Trophoblast cell (in vitro differentiated cells and primary cell): Measurements from ENCODE around the gene ABHD14A.

ENCODE experiments used
- DNase-seq, 2 donors: peaks; one replicate each; pipeline ENCODE4 v3.0.0-alpha.2; 2016
- H2AFZ ChIP-seq: 2 replicates; pipeline ENCODE4 v1.6.1; 2013; ENCODE audit warnings: low read length, moderate library complexity, mild to moderate bottlenecking; ENCODE audit not compliant: insufficient read depth, poor library complexity
- H2AK5ac ChIP-seq: 2 replicates; pipeline ENCODE4 v1.6.1; 2013; ENCODE audit warnings: mild to moderate bottlenecking, low read length
- H2BK120ac ChIP-seq: 2 replicates; pipeline ENCODE4 v1.6.1; 2013; ENCODE audit warnings: low read length, mild to moderate bottlenecking, moderate library complexity; ENCODE audit not compliant: insufficient read depth, poor library complexity
- H2BK12ac ChIP-seq: 2 replicates; pipeline ENCODE4 v1.6.1; 2013; ENCODE audit warnings: mild to moderate bottlenecking, low read length, moderate library complexity
- H2BK5ac ChIP-seq: 2 replicates; pipeline ENCODE4 v1.6.1; 2013; ENCODE audit warnings: low read length, low read depth, moderate library complexity, mild to moderate bottlenecking; ENCODE audit not compliant: poor library complexity
- H3K14ac ChIP-seq: 2 replicates; pipeline ENCODE4 v1.6.1; 2013; ENCODE audit warnings: mild to moderate bottlenecking, low read length
- H3K18ac ChIP-seq: 2 replicates; pipeline ENCODE4 v1.6.1; 2013; ENCODE audit warnings: mild to moderate bottlenecking, low read length
- H3K23ac ChIP-seq: 2 replicates; pipeline ENCODE4 v1.6.1; 2013; ENCODE audit warnings: low read length
- H3K27ac ChIP-seq: 2 replicates; pipeline ENCODE4 v1.5.1; 2013; ENCODE audit warnings: low read depth, mild to moderate bottlenecking, inconsistent platforms, low read length, moderate library complexity
- H3K27me3 ChIP-seq: 2 replicates; pipeline ENCODE4 v1.6.1; 2013; ENCODE audit warnings: inconsistent platforms, mild to moderate bottlenecking, low read length, moderate library complexity; ENCODE audit not compliant: insufficient read depth
- H3K36me3 ChIP-seq, 2 experiments: 1 replicate in 1 of 2; 2 replicates in 1 of 2; pipeline ENCODE4 v1.6.1; 2013; ENCODE audit warnings: low read length in 2 of 2, mild to moderate bottlenecking in 2 of 2, moderate library complexity in 1 of 2; ENCODE audit not compliant: insufficient read depth in 2 of 2, control insufficient read depth in 1 of 2
- H3K4ac ChIP-seq: 2 replicates; pipeline ENCODE4 v1.6.1; 2013; ENCODE audit warnings: low read depth, mild to moderate bottlenecking, low read length, moderate library complexity
- H3K4me1 ChIP-seq, 2 experiments: 1 replicate in 1 of 2; 2 replicates in 1 of 2; pipeline ENCODE4 v1.6.1; 2013; ENCODE audit warnings: low read length in 2 of 2, mild to moderate bottlenecking in 2 of 2, moderate library complexity in 1 of 2; ENCODE audit not compliant: insufficient read depth in 2 of 2, control insufficient read depth in 1 of 2
- H3K4me2 ChIP-seq: 2 replicates; pipeline ENCODE4 v1.6.1; 2013; ENCODE audit warnings: inconsistent platforms, mild to moderate bottlenecking, low read length, moderate library complexity
- H3K4me3 ChIP-seq: 2 replicates; pipeline ENCODE4 v1.5.1; 2013; ENCODE audit warnings: mild to moderate bottlenecking, low read depth, low read length, inconsistent platforms
- H3K79me1 ChIP-seq: one replicate; pipeline ENCODE4 v1.6.1; 2013; ENCODE audit warnings: low read length
- H3K79me2 ChIP-seq: 2 replicates; pipeline ENCODE4 v1.6.1; 2013; ENCODE audit warnings: low read length, mild to moderate bottlenecking; ENCODE audit not compliant: control insufficient read depth, insufficient read depth, poor library complexity
- H3K9ac ChIP-seq: 2 replicates; pipeline ENCODE4 v1.6.1; 2013; ENCODE audit warnings: mild to moderate bottlenecking, low read length
- H3K9me3 ChIP-seq: 2 replicates; pipeline ENCODE4 v1.6.1; 2013; ENCODE audit warnings: low read depth, mild to moderate bottlenecking, control low read depth, inconsistent platforms, low read length; ENCODE audit not compliant: insufficient read depth
- H4K12ac ChIP-seq: 2 replicates; pipeline ENCODE4 v1.6.1; 2013; ENCODE audit warnings: low read depth, mild to moderate bottlenecking, low read length, moderate library complexity
- H4K8ac ChIP-seq: 2 replicates; pipeline ENCODE4 v1.6.1; 2013; ENCODE audit warnings: low read depth, mild to moderate bottlenecking, low read length, moderate library complexity
- H4K91ac ChIP-seq: one replicate; pipeline ENCODE4 v1.6.1; 2013; ENCODE audit warnings: low read depth, mild to moderate bottlenecking, low read length, moderate library complexity
- WGBS: extraction: QIAGEN DNeasy Blood & Tissue Kit; methylation state at CpG from one replicate; pipeline ENCODE4 v1.1.7; 2013; ENCODE audit warnings: missing lambda C conversion rate; ENCODE audit not compliant: insufficient read length, insufficient coverage; ENCODE audit errors: extremely low coverage; 5-methylcytosine and 5-hydroxymethylcytosine counted together

ABHD14A gene

GRCh38 chr3:51937014-51937413 lies 37.9 kb upstream of the ABHD14A start:
- no peak overlapping the region for H3K4me3 ChIP-seq
- H4K8ac ChIP-seq, result no peak overlapping the region
- no peak overlapping the region for H2BK12ac ChIP-seq
- no peak overlapping the region for H3K4ac ChIP-seq
- no peak overlapping the region for H3K18ac ChIP-seq
- peaks cover 7% of the 10 kb centered on the region in 2 experiments for H3K4me1 ChIP-seq
- H2AK5ac ChIP-seq, result no peak overlapping the region
- H3K23ac ChIP-seq, result no peak overlapping the region
- no peak overlapping the region for H2AFZ ChIP-seq
- H3K36me3 ChIP-seq, result peaks cover 51 to 53% of the 10 kb centered on the region in 2 experiments
- no peak overlapping the region for H4K91ac ChIP-seq
- no peak overlapping the region for H3K4me2 ChIP-seq
- H2BK5ac ChIP-seq, result no peak overlapping the region
- H4K12ac ChIP-seq, result no peak overlapping the region
- no peaks in the 10 kb centered on the region for H3K27me3 ChIP-seq
- no peaks in the 10 kb centered on the region for H3K79me2 ChIP-seq
- H3K79me1 ChIP-seq, result no peaks in the 10 kb centered on the region
- H3K27ac ChIP-seq, result no peak overlapping the region
- no peak overlapping the region for H3K14ac ChIP-seq
- WGBS, result no CpG with 5 or more reads among the region's 9 CpGs
- no peak overlapping the region for H2BK120ac ChIP-seq
- DNase-seq, result no peak
- H3K9me3 ChIP-seq, result peaks cover 2% of the 10 kb centered on the region
- no peak overlapping the region for H3K9ac ChIP-seq

GRCh38 chr3:51937611-51938450 lies 37.0 kb upstream of the ABHD14A start:
- no peak overlapping the region for H2BK120ac ChIP-seq
- no peak overlapping the region for H3K27ac ChIP-seq
- no peak overlapping the region for H4K12ac ChIP-seq
- no CpG with 5 or more reads among the region's 13 CpGs for WGBS
- no peak overlapping the region for H3K9ac ChIP-seq
- H3K79me2 ChIP-seq, result peaks cover 4% of the 10 kb centered on the region
- no peak overlapping the region for H2AK5ac ChIP-seq
- no peak overlapping the region for H2BK5ac ChIP-seq
- DNase-seq, result no peak
- H2AFZ ChIP-seq, result no peak overlapping the region
- no peaks in the 10 kb centered on the region for H3K9me3 ChIP-seq
- no peak overlapping the region for H4K91ac ChIP-seq
- H3K4me3 ChIP-seq, result no peak overlapping the region
- H3K14ac ChIP-seq, result no peak overlapping the region
- no peak overlapping the region for H3K4ac ChIP-seq
- peaks cover 12% of the 10 kb centered on the region in 2 experiments for H3K4me1 ChIP-seq
- H3K79me1 ChIP-seq, result peaks cover 5% of the 10 kb centered on the region
- H4K8ac ChIP-seq, result no peak overlapping the region
- H3K18ac ChIP-seq, result no peak overlapping the region
- H2BK12ac ChIP-seq, result no peak overlapping the region
- H3K4me2 ChIP-seq, result no peak overlapping the region
- no peaks in the 10 kb centered on the region for H3K27me3 ChIP-seq
- H3K36me3 ChIP-seq, result peaks cover 48% of the 10 kb centered on the region in 2 experiments
- H3K23ac ChIP-seq, result no peak overlapping the region

- H3K79me1 ChIP-seq, result peaks cover 5% of the 10 kb centered on the region
- no peak overlapping the region for H3K27ac ChIP-seq
- no peak overlapping the region for H3K4me3 ChIP-seq
- DNase-seq, result no peak
- no peak overlapping the region for H4K12ac ChIP-seq
- no peak overlapping the region for H3K4ac ChIP-seq
- H3K9me3 ChIP-seq, result no peaks in the 10 kb centered on the region
- no peak overlapping the region for H3K4me2 ChIP-seq
- no peak overlapping the region for H2BK5ac ChIP-seq
- H2BK12ac ChIP-seq, result no peak overlapping the region
- no peak overlapping the region for H3K9ac ChIP-seq
- no peak overlapping the region for H4K8ac ChIP-seq
- no CpG with 5 or more reads among the region's 9 CpGs for WGBS
- no peaks in the 10 kb centered on the region for H3K27me3 ChIP-seq
- no peak overlapping the region for H2BK120ac ChIP-seq
- H3K4me1 ChIP-seq, result peaks cover 12 to 14% of the 10 kb centered on the region in 2 experiments
- H2AK5ac ChIP-seq, result no peak overlapping the region
- H3K23ac ChIP-seq, result no peak overlapping the region
- no peak overlapping the region for H3K18ac ChIP-seq
- peaks cover 39 to 40% of the 10 kb centered on the region in 2 experiments for H3K36me3 ChIP-seq
- no peak overlapping the region for H4K91ac ChIP-seq
- H2AFZ ChIP-seq, result no peak overlapping the region
- peaks cover 4% of the 10 kb centered on the region for H3K79me2 ChIP-seq
- no peak overlapping the region for H3K14ac ChIP-seq
These were observed 36.0 kb upstream of the ABHD14A start for GRCh38 chr3:51938780-51939425.

- peaks cover 22 to 24% of the 10 kb centered on the region in 2 experiments for H3K36me3 ChIP-seq
- WGBS, result no CpG with 5 or more reads among the region's 13 CpGs
- H3K79me1 ChIP-seq, result peaks cover 5% of the 10 kb centered on the region
- peak overlapping the region; percentile 80 for H3K9ac ChIP-seq
- H3K27me3 ChIP-seq, result no peaks in the 10 kb centered on the region
- H3K9me3 ChIP-seq, result no peaks in the 10 kb centered on the region
- no peak overlapping the region for H4K12ac ChIP-seq
- H4K91ac ChIP-seq, result no peak overlapping the region
- peak overlapping the region; percentile 14 for H3K23ac ChIP-seq
- peak overlapping the region; percentile 61 for H2AFZ ChIP-seq
- peak overlapping the region; percentile 4 for H4K8ac ChIP-seq
- no peak overlapping the region for H2BK5ac ChIP-seq
- peaks cover 12 to 14% of the 10 kb centered on the region in 2 experiments for H3K4me1 ChIP-seq
- H3K18ac ChIP-seq, result no peak overlapping the region
- H3K79me2 ChIP-seq, result peaks cover 4% of the 10 kb centered on the region
- H3K14ac ChIP-seq, result no peak overlapping the region
- no peak overlapping the region for H2AK5ac ChIP-seq
- H2BK12ac ChIP-seq, result no peak overlapping the region
- peak overlapping the region; percentile 83 for H3K4me3 ChIP-seq
- H2BK120ac ChIP-seq, result no peak overlapping the region
- DNase-seq, result peak in 1 of 2 donors; percentile 4
- H3K27ac ChIP-seq, result no peak overlapping the region
- H3K4me2 ChIP-seq, result peak overlapping the region; percentile 96
- H3K4ac ChIP-seq, result no peak overlapping the region
These were observed 34.0 kb upstream of the ABHD14A start for GRCh38 chr3:51940648-51941462.
